Forelimb muscle (tissue), 1 donor: Measurements from ENCODE around the gene OR10H4. TPM values are rescaled to one million over a fixed set of nuclear protein-coding genes. Genes with fewer than 3 reads are reported as not detected.
"Not testable (repeated sequence)": the region's sequence is repeated elsewhere in the genome, so short reads cannot be mapped to it uniquely, and the experiment has no call there.

Experiments used
- DNase-seq: peaks from one replicate; pipeline ENCODE4 v3.0.0-alpha.2; 2013; ENCODE audit warnings: low read depth
- polyA plus RNA-seq: library from polyadenylated mRNA; unstranded; fragments of 120-200 nt; gene quantifications from one replicate; pipeline ENCODE4 v1.2.1, GENCODE V29; 2013; ENCODE audit not compliant: insufficient read length

OR10H4 gene
- polyA plus RNA-seq, 1 donor = not detected

DNA sequence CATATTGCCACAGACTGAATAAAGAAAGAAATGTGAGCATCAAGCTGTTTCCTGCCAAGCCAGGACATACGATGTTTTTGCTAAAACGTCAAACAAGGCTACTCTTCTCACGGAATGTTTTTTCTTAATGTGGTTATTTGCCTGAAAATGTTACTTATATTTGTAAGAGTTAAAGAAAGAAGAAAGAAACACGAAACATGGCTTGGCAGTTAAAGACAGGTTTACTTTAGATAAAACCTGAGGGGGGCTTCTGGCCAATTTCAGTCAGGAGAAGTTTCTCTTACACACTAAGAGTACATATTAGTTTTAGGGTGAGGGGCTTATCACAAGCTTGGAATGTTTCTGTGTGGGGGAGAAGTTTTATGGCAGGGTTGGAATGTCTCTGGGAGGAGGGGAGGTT is 4.4 kb upstream of the OR10H4 start:
- no peak for DNase-seq

DNA sequence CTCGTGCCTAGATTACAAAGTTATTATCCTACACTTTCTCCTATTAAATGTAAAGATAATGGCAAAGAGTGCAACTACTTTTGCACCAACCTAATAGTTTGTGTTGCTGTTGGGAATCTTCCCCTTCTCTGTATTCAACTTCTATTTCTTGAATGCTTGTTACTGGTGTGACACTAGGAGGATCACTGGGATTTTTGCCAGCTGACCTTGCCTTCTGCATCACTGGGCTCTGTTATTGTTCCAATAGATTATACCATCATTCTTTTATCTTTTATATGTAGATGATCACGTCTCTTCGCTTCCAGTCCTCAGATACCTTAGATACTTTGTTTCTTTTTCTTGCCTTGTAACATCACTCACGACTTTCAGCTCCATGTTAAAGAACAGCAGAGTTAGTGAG is 3.5 kb upstream of the OR10H4 start:
- DNase-seq = no peak

DNA sequence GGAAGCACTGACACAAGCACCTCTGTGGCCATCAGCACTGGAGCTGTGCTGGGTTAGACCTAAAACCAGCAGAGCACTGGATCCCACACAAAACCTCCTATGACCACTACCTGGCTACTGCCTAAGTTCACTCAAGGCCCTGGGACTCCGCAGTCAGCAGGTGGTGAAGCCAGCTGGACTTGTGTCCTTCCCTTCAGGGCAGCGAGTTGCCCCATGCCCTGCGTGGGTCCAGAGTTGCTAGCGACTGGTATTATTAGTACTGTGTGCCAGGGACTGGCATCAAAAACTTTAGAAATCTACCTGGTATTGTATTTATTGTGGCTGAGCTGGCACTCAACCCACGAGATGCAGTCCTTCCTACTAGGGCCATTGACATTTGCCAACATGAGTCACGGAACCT is 6.0 kb downstream of the OR10H4 start:
- no peak for DNase-seq

DNA sequence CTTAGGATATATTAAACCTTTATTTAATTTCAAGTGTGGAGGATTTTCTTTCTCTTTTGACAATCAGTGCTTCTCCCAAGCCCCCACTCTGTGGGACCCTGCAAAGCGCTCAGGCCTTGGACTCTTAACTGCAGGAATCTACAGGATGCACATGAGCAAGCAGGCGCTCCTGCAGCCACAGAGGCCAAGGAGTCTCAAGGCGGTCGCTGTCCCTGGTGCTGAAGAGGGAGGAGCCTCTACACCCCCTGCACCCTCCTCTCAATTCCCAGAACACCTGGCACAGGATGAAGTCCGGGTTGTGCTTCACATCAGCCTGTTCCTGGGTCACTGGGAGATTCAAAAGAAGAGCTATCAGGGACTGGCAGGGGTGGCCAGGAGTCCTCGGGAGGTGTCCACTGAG is 13.5 kb downstream of the OR10H4 start:
- no peak for DNase-seq

DNA sequence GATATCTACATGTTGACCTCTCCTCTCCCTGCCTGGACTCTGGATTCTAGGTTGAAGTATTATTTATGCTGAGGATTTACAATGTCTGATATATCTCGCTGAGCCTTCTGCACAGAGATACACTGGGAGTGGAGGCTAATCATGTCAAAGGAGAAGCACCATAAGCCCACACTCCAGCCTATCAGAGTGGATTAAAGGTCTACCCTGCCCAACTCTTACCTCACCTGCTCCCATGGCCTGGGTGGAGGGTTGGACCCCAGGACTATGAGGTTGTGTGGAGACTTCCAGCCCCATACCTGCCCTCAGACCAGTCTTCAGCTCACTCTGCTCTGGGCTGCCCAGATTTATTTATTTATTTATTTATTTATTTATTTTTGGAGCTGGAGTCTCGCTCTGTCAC is 15.4 kb downstream of the OR10H4 start:
- DNase-seq = no peak

DNA sequence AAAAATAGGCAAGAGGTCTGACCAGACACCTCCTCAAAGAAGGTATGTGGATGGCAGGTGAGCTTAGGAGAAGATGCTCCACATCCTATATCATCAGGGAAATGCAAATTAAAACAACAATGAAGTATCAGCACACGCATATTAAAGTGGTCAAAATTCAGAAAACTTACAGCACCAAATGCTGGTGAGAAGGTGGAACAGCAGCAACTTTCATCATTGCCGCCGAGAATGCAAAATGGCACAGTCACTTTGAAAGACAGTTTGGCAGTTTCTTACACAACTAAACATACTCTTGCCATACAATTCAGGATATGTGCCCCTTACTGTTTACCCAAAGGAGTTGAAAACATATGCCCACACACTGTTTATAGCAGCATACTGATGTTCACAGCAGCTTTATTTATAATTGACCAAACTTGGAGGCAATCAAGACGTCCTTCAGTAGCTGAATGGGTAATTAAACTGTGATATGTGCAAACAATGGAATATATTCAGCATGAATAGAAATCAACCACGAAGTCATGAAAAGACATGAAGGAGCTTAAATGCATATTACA is 22.5 kb downstream of the OR10H4 start:
- DNase-seq = no peak

DNA sequence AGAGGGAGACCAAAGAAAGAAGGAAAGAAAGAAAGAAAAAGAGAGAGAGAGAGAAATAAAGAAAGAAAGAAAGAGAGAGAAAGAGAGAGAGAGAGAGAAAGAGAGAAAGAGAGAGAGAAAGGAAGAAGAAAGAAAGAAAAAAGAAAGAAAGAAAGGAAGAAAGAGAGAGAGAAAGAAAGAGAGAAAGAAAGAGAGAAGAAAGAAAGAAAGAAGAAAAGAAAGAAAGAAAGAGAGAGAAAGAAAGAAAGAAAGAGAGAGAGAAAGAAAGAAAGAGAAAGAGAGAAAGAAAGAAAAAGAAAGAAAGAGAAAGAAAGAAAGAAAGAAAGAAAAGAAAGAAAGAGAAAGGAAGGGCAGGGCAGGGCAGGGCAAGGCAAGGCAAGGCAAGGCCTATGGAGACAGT is 23.2 kb downstream of the OR10H4 start:
- not testable (repeated sequence) for DNase-seq

DNA sequence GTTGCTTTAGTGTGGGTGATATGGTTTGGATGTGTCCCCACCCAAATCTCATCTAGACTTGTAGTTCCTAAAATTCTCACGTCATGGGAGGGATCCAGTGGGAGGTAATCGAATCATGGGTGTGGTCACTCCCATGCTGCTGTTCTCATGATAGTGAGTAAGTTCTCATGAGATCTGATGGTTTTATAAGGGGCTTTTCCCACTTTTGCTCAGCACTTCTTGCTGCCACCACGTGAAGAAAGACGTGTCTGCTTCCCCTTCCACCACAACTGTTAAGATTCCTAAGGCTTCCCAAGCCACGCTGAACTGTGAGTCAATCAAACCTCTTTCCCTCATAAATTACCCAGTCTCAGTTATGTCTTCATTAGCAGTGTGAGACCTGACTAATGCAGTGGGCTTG is 26.0 kb downstream of the OR10H4 start:
- DNase-seq = no peak

DNA sequence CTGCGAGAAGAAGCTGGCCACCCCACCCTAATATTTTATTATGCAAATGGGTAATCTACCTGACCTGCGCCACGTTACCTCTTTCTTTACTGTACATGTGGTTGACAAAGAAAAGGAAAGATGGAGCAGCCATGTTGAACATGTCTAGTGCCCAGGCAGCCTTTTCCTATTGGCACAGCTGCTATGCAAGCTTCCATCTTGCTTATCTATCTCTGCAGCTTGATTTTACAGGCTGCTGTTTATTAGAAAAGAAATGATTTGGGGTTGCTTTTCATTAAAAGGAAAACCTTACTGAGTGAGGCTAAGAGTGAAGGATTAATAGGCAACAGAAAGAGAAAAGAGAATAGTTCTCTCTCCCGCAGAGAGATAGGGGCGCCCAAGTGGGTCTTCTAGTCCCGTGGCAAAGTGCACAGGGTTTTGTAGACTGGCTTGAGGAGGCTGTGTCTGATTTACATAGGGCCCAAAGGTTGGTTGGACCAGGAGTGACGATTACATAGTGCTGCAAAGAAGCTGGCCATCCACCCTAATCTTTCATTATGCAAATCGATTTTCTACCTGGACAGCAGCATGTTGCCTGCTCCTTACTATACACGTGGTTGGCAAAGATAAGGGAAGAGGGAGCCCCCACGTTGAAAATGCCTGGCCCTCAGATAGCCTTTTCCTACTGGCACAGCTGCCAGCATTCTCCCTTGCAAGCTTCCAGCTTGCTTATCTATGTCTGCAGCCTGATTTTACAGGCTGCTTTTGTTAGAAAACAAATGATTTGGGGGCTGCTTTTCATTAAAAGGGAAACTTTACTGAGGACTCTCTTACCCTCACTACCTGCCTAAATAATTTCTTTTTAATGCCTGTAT is 28.3 kb downstream of the OR10H4 start:
- no peak for DNase-seq

DNA sequence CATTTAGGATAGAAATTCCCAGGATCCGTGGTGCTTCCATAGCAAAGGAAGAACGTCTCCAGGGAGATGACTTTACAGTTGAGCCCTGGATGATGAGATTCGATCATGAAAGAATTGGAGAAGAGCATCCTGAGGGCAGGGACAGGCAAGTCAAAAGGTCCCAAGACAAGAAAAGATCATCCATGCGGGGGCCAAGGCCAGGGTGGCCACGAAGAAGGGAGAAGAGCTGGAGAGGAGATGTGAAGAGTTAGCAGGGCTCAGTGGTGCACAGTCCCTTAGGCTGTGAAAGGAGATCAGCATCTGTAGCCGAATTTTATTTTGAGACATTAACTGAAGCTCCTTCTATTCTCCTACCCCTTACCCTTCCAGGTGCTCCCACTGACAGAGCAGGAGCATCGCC is 28.9 kb downstream of the OR10H4 start:
- no peak for DNase-seq

DNA sequence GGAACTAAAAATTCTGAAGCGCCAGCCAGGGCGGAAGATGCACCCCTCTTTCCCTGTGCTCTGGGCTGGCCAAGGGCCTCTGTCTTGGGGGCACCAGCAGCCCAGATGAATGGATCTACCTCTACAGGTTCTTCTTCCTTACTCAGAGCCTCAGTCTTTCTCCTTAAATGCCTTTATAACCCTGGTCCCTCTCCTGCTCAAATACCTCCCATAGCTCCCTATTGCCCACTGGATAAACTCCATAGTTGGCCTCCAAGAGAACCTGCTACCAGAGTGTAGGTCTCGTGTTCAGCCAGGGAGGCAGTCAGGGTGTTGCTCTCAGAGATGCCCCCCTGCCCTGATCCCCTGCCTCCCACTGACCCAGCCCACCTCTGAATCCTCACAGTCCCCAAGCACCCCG is 30.5 kb downstream of the OR10H4 start:
- no peak for DNase-seq

DNA sequence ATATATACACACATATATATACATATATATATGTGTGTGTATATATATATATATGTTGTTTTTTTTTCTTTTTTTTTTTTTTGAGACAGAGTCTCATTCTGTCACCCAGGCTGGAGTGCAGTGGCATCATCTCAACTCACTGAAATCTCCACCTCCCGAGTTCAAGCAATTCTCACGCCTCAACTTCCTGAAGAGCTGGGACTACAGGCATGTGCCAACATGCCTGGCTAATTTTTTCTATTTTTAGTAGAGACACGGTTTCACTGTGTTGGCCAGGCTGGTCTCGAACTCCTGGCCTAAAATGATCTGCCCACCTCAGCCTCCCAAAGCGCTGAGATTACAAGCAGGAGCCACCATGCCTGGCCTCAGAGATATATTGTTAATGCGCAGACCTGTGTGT is 37.0 kb downstream of the OR10H4 start:
- DNase-seq = not testable (repeated sequence)

DNA sequence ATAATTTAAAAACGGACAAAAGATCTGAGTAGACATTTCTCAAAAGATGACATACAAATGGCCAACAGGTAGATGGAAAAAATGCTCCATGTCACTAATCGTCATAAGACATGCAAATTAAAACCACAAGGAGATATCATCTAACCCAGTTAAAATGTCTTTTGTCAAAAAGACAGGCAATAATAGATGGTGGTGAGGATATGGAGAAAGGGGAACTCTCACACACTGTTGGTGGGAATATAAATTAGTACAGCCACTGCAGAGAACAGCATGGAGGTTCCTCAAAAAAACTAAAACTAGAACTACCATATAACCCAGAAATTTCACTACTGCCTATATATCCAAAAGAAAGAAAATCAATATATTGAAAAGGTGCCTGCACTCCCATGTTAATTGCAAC is 37.9 kb downstream of the OR10H4 start:
- no peak for DNase-seq

DNA sequence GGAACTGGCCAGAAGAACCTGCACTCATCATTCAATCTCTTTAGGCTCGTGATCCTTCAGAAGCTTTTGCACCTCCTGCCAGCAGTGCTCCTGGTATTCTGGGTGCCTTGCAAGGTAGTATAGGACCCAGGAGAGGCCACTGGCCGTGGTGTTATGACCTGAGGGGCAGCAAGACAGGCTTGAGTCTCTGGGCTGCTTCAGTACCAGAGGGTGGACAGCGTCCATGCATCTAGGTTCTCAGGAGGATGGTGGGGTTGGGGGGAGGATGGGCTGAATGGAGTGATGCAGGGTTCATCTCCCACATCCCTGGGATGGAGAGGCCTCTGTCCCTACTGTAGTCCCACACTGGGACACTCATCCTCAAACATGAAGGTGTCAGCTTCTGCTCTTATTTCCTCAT is 41.1 kb downstream of the OR10H4 start:
- DNase-seq = no peak

DNA sequence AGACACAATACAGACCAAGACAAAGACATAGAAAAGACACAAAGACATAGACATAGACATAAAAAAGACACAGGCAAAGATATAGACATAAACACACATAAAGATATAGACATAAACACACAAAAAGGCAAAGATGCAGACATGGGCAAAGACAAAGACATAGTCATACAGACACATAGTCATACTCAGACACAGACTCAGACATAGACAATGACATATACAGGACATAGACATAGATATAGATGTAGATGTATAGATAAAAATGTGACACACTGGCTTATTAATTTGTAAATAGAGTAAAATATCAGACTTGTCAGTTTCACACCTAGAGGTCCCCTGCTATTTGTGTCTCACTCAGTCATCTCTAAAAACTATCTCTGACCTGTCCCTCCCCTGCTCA is 42.8 kb downstream of the OR10H4 start:
- no peak for DNase-seq

DNA sequence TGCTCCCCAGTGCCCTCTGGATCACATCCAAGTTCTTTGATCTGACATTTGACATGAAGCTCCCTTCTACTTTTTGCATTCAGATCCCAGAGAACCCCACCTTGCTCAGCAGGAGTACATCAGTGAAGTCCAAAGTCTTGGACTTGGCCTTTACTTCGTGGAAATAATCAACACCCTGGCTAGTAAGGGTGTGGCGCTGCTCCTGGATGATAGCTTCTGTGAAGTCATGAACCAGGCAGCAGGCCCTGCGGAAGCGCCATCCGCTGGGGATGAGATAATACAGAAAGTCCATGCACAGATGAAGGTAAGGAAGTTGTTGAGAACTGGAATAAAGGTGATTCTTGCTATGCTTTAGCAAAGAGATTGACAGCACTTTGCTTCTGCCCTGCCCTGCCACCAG is 43.2 kb downstream of the OR10H4 start:
- DNase-seq = no peak

DNA sequence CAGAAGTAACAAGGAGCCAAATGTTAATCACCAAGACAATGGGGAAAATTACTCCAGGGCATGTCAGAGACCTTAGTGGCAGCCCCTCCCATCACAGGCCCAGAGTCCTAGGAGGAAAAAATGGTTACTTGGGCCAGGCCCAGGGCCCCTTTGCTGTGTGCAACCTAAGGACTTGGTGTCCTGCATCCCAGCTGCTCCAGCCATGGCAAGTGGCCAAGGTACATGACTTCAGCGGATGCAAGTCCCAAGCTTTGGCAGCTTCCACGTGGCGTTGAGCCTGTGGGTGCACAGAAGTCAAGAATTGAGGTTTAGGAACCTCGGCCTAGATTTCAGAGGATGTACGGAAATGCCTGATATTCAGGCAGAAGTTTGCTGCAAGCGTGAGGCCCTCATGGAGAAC is 46.7 kb downstream of the OR10H4 start:
- no peak for DNase-seq

DNA sequence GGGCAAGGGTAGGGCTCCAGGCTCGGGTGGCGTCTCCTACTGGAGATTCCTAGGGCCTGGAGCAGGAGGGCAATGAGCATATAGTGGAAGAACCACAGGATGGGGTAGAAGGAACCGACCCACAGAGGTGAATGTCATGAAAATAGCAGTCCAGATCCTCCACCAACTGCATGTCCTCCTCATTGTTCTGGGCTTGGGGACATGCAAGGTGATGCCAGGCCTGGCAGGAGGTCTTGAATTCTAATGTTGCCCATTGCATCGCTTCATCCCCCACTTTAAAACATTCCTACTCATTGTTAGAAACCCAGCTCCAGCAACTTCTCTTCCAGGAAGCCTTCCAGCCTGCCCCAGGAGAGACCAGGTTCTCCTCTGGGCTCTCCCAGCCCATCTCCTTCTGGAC is 49.4 kb downstream of the OR10H4 start:
- DNase-seq = no peak

Other genes with a start within 250 kb of the OR10H4 start
- gene OR10H2, start 221.0 kb upstream of the OR10H4 start, polyA plus RNA-seq = not detected
- not detected for gene OR10H3, start 211.0 kb upstream of the OR10H4 start, polyA plus RNA-seq
- gene OR10H5, start 161.3 kb upstream of the OR10H4 start, polyA plus RNA-seq = 0.04 TPM
- gene OR10H1, start 133.3 kb upstream of the OR10H4 start, polyA plus RNA-seq = 0.04 TPM
- gene CYP4F2, start 50.9 kb upstream of the OR10H4 start, polyA plus RNA-seq = not detected
- gene CYP4F11, start 14.5 kb upstream of the OR10H4 start, polyA plus RNA-seq = not detected
- 162 TPM for gene TPM4, start 127.5 kb downstream of the OR10H4 start, polyA plus RNA-seq
- gene RAB8A, start 162.9 kb downstream of the OR10H4 start, polyA plus RNA-seq = 30.4 TPM
- 0.30 TPM for gene HSH2D, start 194.7 kb downstream of the OR10H4 start, polyA plus RNA-seq
- not detected for gene CIB3, start 224.5 kb downstream of the OR10H4 start, polyA plus RNA-seq
- gene FAM32A, start 236.4 kb downstream of the OR10H4 start, polyA plus RNA-seq = 63.2 TPM
- 40.1 TPM for gene AP1M1, start 248.9 kb downstream of the OR10H4 start, polyA plus RNA-seq